GM12878 (cell line): ENCODE results near the gene OSBPL2. TPM values are rescaled to one million over a fixed set of nuclear protein-coding genes. Genes with fewer than 3 reads are reported as not detected.

Experiments
- ATAC-seq: fragments of 200-7000 bp; cut with Tn5 transposase; 3 replicates; pipeline ENCODE4 v1.9.1; 2020; ENCODE audit warnings: mild to moderate bottlenecking, moderate library complexity
- BruUV-seq: library from RNA; stranded (reverse); fragments of 400-500 nt; replicated peaks from 2 replicates; lab custom pipeline; 2021; lab: Mats Ljungman, UMichigan
- CTCF ChIA-PET: fragments of 300-600 bp; sonication (Branson Sonifier 250); formaldehyde crosslinking; extraction: SDS; loops from one replicate; lab custom pipeline; 2021; ENCODE audit warnings: inconsistent platforms; lab: Yijun Ruan, JAX
- POLR2A ChIA-PET: fragments of 350-600 bp; formaldehyde crosslinking; extraction: SDS; loops from one replicate; lab custom pipeline; 2021; ENCODE audit warnings: inconsistent platforms; lab: Charles Lee
- RAD21 ChIA-PET: fragments of 300-600 bp; sonication (Branson Sonifier 250); formaldehyde crosslinking; loops from one replicate; lab custom pipeline; 2023; ENCODE audit warnings: antibody characterized with exemption; ENCODE audit not compliant: unreplicated experiment; lab: Charles Lee
- SMC1A ChIA-PET: fragments of 300-600 bp; sonication (Branson Sonifier 250); formaldehyde crosslinking; loops from one replicate; lab custom pipeline; 2023; ENCODE audit not compliant: unreplicated experiment, uncharacterized antibody; lab: Charles Lee
- DNase-seq: peaks from one replicate; pipeline ENCODE4 v3.0.0-alpha.2; 2011; ENCODE audit warnings: low read depth, low spot score
- FAIRE-seq: peaks from 3 replicates; lab custom pipeline; 2011; peaks lifted over from hg19 to GRCh38; lab: Jason Lieb, UNC
- H2AFZ ChIP-seq: 2 replicates; pipeline ENCODE4 v1.6.0; 2011; ENCODE audit warnings: low read depth, low read length, control low read depth; ENCODE audit not compliant: control insufficient read depth
- H3K27ac ChIP-seq: 2 replicates; pipeline ENCODE4 v1.5.1; 2011; ENCODE audit warnings: control low read depth; ENCODE audit not compliant: control insufficient read depth, insufficient read depth
- H3K27me3 ChIP-seq, 2 experiments: replicated peaks in 1 of 2; 2 replicates each; pipeline versions ENCODE4 v1.6.0 to v1.6.1; 2011; ENCODE audit warnings: low read length in 1 of 2; ENCODE audit not compliant: control insufficient read depth in 2 of 2, insufficient read depth in 2 of 2
- H3K36me3 ChIP-seq, 2 experiments: 2 replicates each; pipeline ENCODE4 v1.5.1; 2011; ENCODE audit warnings: low read length in 1 of 2; ENCODE audit not compliant: control insufficient read depth in 2 of 2, insufficient read depth in 2 of 2
- H3K4me1 ChIP-seq: 2 replicates; pipeline ENCODE4 v1.6.1; 2011; ENCODE audit warnings: mild to moderate bottlenecking, low read length, moderate library complexity, mixed read lengths; ENCODE audit not compliant: control insufficient read depth, insufficient read depth
- H3K4me2 ChIP-seq: 2 replicates; pipeline ENCODE4 v1.6.0; 2011; ENCODE audit warnings: control low read depth; ENCODE audit not compliant: control insufficient read depth, insufficient read depth
- H3K4me3 ChIP-seq: fragments of 200-600 bp; sonication (generic); 2 replicates; pipeline ENCODE4 v1.5.1; 2016
- H3K79me2 ChIP-seq: 2 replicates; pipeline ENCODE4 v1.6.0; 2011; ENCODE audit warnings: low read length; ENCODE audit not compliant: control insufficient read depth, insufficient read depth
- H3K9ac ChIP-seq: 2 replicates; pipeline ENCODE4 v1.8.0; 2011; ENCODE audit warnings: low read length, control low read depth, mixed read lengths; ENCODE audit not compliant: control insufficient read depth, insufficient read depth
- H3K9me3 ChIP-seq: replicated peaks from 3 replicates; pipeline ENCODE4 v1.5.1; 2011; ENCODE audit warnings: mild to moderate bottlenecking, low read length; ENCODE audit not compliant: control insufficient read depth, insufficient read depth
- H4K20me1 ChIP-seq: 2 replicates; pipeline ENCODE4 v1.6.0; 2011; ENCODE audit not compliant: control insufficient read depth, insufficient read depth
- CBFB ChIP-seq: IDR thresholded peaks from 2 replicates; pipeline ENCODE4 v1.6.1; 2016; ENCODE audit warnings: antibody characterized with exemption, low read depth
- CHD4 ChIP-seq: fragments of 200-600 bp; sonication (generic); IDR thresholded peaks from 2 replicates; pipeline ENCODE4 v1.6.1; 2016; ENCODE audit warnings: mild to moderate bottlenecking
- FOXK2 ChIP-seq: fragments of 450-650 bp; IDR thresholded peaks from 2 replicates; pipeline ENCODE4 v1.6.1; 2017; ENCODE audit warnings: mild to moderate bottlenecking, moderate library complexity
- KDM1A ChIP-seq: fragments of 200-600 bp; sonication (generic); IDR thresholded peaks from 2 replicates; pipeline ENCODE4 v1.6.1; 2016; ENCODE audit warnings: borderline replicate concordance
- MYC ChIP-seq: IDR thresholded peaks from 2 replicates; pipeline ENCODE4 v1.6.1; 2011; ENCODE audit warnings: mild to moderate bottlenecking, low read length, moderate library complexity, inconsistent platforms; ENCODE audit not compliant: insufficient read depth, insufficient replicate concordance, insufficient read length, severe bottlenecking
- NR2C1 ChIP-seq: fragments of 450-650 bp; IDR thresholded peaks from 2 replicates; pipeline ENCODE4 v1.6.1; 2017; ENCODE audit warnings: antibody characterized with exemption, mild to moderate bottlenecking, moderate library complexity
- NR2F1 ChIP-seq: fragments of 450-650 bp; conservative IDR thresholded peaks from 2 replicates; pipeline ENCODE4 v1.6.1; 2017; ENCODE audit warnings: mild to moderate bottlenecking
- POU2F2 ChIP-seq: IDR thresholded peaks from 3 replicates; pipeline ENCODE4 v1.6.1; 2011; ENCODE audit warnings: low read depth, mild to moderate bottlenecking, low read length, borderline replicate concordance
- STAT3 ChIP-seq: IDR thresholded peaks from 2 replicates; pipeline ENCODE4 v1.6.1; 2011; ENCODE audit warnings: low read depth, low read length, improper control_type of control experiment
- TAF1 ChIP-seq: IDR thresholded peaks from 2 replicates; pipeline ENCODE4 v1.6.1; 2011; ENCODE audit warnings: mild to moderate bottlenecking, low read depth, low read length, borderline replicate concordance
- TCF7 ChIP-seq: IDR thresholded peaks from 2 replicates; pipeline ENCODE4 v1.6.1; 2014; ENCODE audit warnings: antibody characterized with exemption, borderline replicate concordance
- YBX1 ChIP-seq: fragments of 450-650 bp; IDR thresholded peaks from 2 replicates; pipeline ENCODE4 v1.6.1; 2016; ENCODE audit warnings: antibody characterized with exemption
- WGBS: methylation state at CpG from one replicate; pipeline ENCODE4 v1.1.6; 2016; ENCODE audit warnings: low lambda C conversion rate; ENCODE audit not compliant: insufficient replicate concordance, insufficient coverage; ENCODE audit errors: missing lambda C conversion rate; 5-methylcytosine and 5-hydroxymethylcytosine counted together
- in situ Hi-C: fragments of 300-500 bp; cut with MboI; formaldehyde crosslinking; loops from 9 replicates; pipeline ENCODE4 v1.14.3; 2018; ENCODE audit warnings: mixed read lengths
- intact Hi-C: fragments of 100-400 bp; cut with micrococcal nuclease; formaldehyde crosslinking; loops from one replicate; pipeline ENCODE4 v1.14.2; 2022; ENCODE audit not compliant: unreplicated experiment
- polyA plus RNA-seq, 11 experiments: library from polyadenylated mRNA; depleted of rRNA in 4 of 11; unstranded in 6 of 11; stranded (reverse) in 5 of 11; fragments of >200 nt; fragmentation: Nextera tagmentation in 4 of 11; fragmentation: Illumina TruSeq in 1 of 11; extraction: Ambion mirVana in 4 of 11; extraction: Trizol in 1 of 11; gene quantifications; 1 replicate in 1 of 11; 2 replicates in 10 of 11; pipeline versions ENCODE4 v1.2.1 to v1.2.3, GENCODE V29; 2011 to 2016; ENCODE audit warnings: inconsistent platforms in 2 of 11, missing spikeins in 2 of 11, low read depth in 1 of 11
- total RNA-seq, 4 experiments: library from RNA; depleted of rRNA in 3 of 4; stranded (reverse); fragments of >200 nt in 3 of 4; fragmentation: Illumina TruSeq in 1 of 4; extraction: Trizol in 1 of 4; gene quantifications; 2 replicates each; pipeline versions ENCODE4 v1.2.1 to v1.2.3, GENCODE V29; 2013 to 2021
- TF ChIP-seq, protein P1 (sequence below): fragments of 450-650 bp; IDR thresholded peaks from 2 replicates; pipeline ENCODE4 v1.6.1; 2017; ENCODE audit warnings: antibody characterized with exemption, mild to moderate bottlenecking, moderate library complexity
- TF ChIP-seq, protein P2 (sequence below): fragments of 450-650 bp; IDR thresholded peaks from 2 replicates; pipeline ENCODE4 v1.6.1; 2016; ENCODE audit warnings: mild to moderate bottlenecking, moderate library complexity, borderline replicate concordance
- TF ChIP-seq, protein P3 (sequence below): fragments of 450-650 bp; IDR thresholded peaks from 2 replicates; pipeline ENCODE4 v1.6.1; 2017; ENCODE audit warnings: mild to moderate bottlenecking, low read depth, inconsistent platforms; ENCODE audit not compliant: poor library complexity, severe bottlenecking

The OSBPL2 gene
- total and polyA plus RNA-seq, 10 of the 15 experiments (the other 5 are each of a cell fraction or from before 2014, with no cell fraction given) = 2.8 to 22.3 (median 14.7) TPM

DNA sequence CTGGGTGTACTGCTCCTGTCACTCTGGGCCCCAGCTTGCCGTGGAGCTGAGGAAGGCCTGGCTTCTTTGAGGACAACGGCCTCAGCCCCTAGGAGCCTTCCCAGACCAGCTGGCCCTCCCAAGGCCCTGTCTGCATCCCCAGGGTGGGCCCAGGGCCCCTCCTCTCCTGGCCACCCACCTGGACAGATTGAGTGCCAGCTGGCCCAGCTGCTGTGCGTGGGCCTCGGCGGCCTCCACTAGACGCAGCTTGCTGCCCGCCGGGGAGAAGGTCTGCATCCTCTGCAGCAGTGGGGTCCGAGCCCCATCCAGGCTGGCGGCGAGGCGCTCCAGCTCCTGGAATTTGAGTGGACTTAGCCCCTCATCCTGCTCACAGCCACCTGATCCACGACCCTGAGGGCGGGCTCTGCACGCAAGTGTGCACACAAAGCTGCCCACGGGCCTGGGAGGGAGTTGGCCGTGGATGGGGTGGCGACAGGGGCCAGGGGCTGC, 78.9 kb downstream of the OSBPL2 start:
- no peak overlapping the region for H3K4me3 ChIP-seq
- H3K9ac ChIP-seq = no peak overlapping the region
- ATAC-seq (no peak), FAIRE-seq (no peak), DNase-seq (no peak)
- no peak overlapping the region for H2AFZ ChIP-seq
- H3K27me3 ChIP-seq = no peaks in the 10 kb centered on the region
- WGBS = 79% methylated on average over 17 of the region's 18 CpGs
- H3K27ac ChIP-seq = no peak overlapping the region
- H3K9me3 ChIP-seq = no peaks in the 10 kb centered on the region; the same call in 2 of the 3 replicates
- no peaks in the 10 kb centered on the region for H3K79me2 ChIP-seq
- RAD21 ChIA-PET = no interaction called here
- BruUV-seq = no TSS peak
- H3K4me2 ChIP-seq = no peak overlapping the region
- POLR2A ChIA-PET = no interaction called here
- no peaks in the 10 kb centered on the region; a peak in 1 of 4 replicates for H3K36me3 ChIP-seq
- CTCF ChIA-PET = interaction anchor here (0.6 kb wide), 1 partner anchor 14 kb away, joined by 3 read pairs; the partner anchor contains the start of gene ADRM1
- TF ChIP-seq MYC (no peak), CBFB (no peak), CHD4 (no peak), TCF7 (no peak), NR2F1 (no peak), TAF1 (no peak), NR2C1 (no peak), STAT3 (no peak), YBX1 (no peak), POU2F2 (no peak), FOXK2 (no peak), KDM1A (no peak)
- TF ChIP-seq, protein P1, sequence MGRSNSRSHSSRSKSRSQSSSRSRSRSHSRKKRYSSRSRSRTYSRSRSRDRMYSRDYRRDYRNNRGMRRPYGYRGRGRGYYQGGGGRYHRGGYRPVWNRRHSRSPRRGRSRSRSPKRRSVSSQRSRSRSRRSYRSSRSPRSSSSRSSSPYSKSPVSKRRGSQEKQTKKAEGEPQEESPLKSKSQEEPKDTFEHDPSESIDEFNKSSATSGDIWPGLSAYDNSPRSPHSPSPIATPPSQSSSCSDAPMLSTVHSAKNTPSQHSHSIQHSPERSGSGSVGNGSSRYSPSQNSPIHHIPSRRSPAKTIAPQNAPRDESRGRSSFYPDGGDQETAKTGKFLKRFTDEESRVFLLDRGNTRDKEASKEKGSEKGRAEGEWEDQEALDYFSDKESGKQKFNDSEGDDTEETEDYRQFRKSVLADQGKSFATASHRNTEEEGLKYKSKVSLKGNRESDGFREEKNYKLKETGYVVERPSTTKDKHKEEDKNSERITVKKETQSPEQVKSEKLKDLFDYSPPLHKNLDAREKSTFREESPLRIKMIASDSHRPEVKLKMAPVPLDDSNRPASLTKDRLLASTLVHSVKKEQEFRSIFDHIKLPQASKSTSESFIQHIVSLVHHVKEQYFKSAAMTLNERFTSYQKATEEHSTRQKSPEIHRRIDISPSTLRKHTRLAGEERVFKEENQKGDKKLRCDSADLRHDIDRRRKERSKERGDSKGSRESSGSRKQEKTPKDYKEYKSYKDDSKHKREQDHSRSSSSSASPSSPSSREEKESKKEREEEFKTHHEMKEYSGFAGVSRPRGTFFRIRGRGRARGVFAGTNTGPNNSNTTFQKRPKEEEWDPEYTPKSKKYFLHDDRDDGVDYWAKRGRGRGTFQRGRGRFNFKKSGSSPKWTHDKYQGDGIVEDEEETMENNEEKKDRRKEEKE = no peak
- TF ChIP-seq, protein P2, sequence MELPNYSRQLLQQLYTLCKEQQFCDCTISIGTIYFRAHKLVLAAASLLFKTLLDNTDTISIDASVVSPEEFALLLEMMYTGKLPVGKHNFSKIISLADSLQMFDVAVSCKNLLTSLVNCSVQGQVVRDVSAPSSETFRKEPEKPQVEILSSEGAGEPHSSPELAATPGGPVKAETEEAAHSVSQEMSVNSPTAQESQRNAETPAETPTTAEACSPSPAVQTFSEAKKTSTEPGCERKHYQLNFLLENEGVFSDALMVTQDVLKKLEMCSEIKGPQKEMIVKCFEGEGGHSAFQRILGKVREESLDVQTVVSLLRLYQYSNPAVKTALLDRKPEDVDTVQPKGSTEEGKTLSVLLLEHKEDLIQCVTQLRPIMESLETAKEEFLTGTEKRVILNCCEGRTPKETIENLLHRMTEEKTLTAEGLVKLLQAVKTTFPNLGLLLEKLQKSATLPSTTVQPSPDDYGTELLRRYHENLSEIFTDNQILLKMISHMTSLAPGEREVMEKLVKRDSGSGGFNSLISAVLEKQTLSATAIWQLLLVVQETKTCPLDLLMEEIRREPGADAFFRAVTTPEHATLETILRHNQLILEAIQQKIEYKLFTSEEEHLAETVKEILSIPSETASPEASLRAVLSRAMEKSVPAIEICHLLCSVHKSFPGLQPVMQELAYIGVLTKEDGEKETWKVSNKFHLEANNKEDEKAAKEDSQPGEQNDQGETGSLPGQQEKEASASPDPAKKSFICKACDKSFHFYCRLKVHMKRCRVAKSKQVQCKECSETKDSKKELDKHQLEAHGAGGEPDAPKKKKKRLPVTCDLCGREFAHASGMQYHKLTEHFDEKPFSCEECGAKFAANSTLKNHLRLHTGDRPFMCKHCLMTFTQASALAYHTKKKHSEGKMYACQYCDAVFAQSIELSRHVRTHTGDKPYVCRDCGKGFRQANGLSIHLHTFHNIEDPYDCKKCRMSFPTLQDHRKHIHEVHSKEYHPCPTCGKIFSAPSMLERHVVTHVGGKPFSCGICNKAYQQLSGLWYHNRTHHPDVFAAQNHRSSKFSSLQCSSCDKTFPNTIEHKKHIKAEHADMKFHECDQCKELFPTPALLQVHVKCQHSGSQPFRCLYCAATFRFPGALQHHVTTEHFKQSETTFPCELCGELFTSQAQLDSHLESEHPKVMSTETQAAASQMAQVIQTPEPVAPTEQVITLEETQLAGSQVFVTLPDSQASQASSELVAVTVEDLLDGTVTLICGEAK = no peak
- TF ChIP-seq, protein P3, sequence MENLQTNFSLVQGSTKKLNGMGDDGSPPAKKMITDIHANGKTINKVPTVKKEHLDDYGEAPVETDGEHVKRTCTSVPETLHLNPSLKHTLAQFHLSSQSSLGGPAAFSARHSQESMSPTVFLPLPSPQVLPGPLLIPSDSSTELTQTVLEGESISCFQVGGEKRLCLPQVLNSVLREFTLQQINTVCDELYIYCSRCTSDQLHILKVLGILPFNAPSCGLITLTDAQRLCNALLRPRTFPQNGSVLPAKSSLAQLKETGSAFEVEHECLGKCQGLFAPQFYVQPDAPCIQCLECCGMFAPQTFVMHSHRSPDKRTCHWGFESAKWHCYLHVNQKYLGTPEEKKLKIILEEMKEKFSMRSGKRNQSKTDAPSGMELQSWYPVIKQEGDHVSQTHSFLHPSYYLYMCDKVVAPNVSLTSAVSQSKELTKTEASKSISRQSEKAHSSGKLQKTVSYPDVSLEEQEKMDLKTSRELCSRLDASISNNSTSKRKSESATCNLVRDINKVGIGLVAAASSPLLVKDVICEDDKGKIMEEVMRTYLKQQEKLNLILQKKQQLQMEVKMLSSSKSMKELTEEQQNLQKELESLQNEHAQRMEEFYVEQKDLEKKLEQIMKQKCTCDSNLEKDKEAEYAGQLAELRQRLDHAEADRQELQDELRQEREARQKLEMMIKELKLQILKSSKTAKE = no peak
- SMC1A ChIA-PET = no interaction called here
- intact Hi-C loops = no loop called here
- no peaks in the 10 kb centered on the region for H4K20me1 ChIP-seq
- in situ Hi-C loops = no loop called here
- H3K4me1 ChIP-seq = no peaks in the 10 kb centered on the region
